Neutrophil (primary cell): Measurements from ENCODE around the gene B4GALT1.

Source experiments
- H3K27ac ChIP-seq: fragments of 200-600 bp; sonication (generic); 2 replicates; pipeline ENCODE4 v1.5.1; 2016; ENCODE audit warnings: mild to moderate bottlenecking, moderate library complexity
- H3K27me3 ChIP-seq: fragments of 200-600 bp; sonication (generic); 2 replicates; pipeline ENCODE4 v1.6.0; 2016; ENCODE audit warnings: mild to moderate bottlenecking
- H3K36me3 ChIP-seq: fragments of 200-600 bp; sonication (generic); 2 replicates; pipeline ENCODE4 v1.5.1; 2017
- H3K4me1 ChIP-seq, 2 experiments: fragments of 200-600 bp in 1 of 2; sonication (generic) in 1 of 2; 1 replicate in 1 of 2; 2 replicates in 1 of 2; pipeline versions ENCODE4 v1.5.1 to v1.6.1; 2013 to 2016; ENCODE audit warnings: low read depth in 1 of 2, low read length in 1 of 2, mild to moderate bottlenecking in 1 of 2, moderate library complexity in 1 of 2; ENCODE audit not compliant: control insufficient read depth in 1 of 2, insufficient read depth in 1 of 2
- H3K4me3 ChIP-seq, 2 experiments: fragments of 200-600 bp in 1 of 2; sonication (generic) in 1 of 2; 1 replicate in 1 of 2; 2 replicates in 1 of 2; pipeline ENCODE4 v1.5.1; 2013 to 2016; ENCODE audit warnings: low read depth in 1 of 2, low read length in 1 of 2, mild to moderate bottlenecking in 1 of 2, moderate library complexity in 1 of 2
- H3K9me3 ChIP-seq: fragments of 200-600 bp; sonication (generic); 2 replicates; pipeline ENCODE4 v1.5.1; 2016
- CTCF ChIP-seq: fragments of 200-600 bp; sonication (generic); IDR thresholded peaks from 2 replicates; pipeline ENCODE4 v1.5.1; 2016; ENCODE audit warnings: antibody characterized with exemption

Gene B4GALT1

GRCh38 chr9:33146298-33146697 lies 20.8 kb downstream of the B4GALT1 start:
- Histone ChIP-seq H3K4me1 (peaks cover 66 to 84% of the 10 kb centered on the region in 2 experiments), H3K36me3 (no peaks in the 10 kb centered on the region), H3K27ac (peak overlapping the region; percentile 80), H3K9me3 (no peaks in the 10 kb centered on the region), H3K4me3 (no peak overlapping the region), H3K27me3 (no peaks in the 10 kb centered on the region)
- no peak for TF ChIP-seq CTCF

- TF ChIP-seq CTCF, result no peak
- H3K4me1 ChIP-seq, result peaks cover 68 to 87% of the 10 kb centered on the region in 2 experiments
Measured at GRCh38 chr9:33144551-33144950, 22.6 kb downstream of the B4GALT1 start.

GRCh38 chr9:33143241-33143661 lies 23.9 kb downstream of the B4GALT1 start:
- Histone ChIP-seq H3K27ac (peak overlapping the region; percentile 80), H3K4me1 (peaks cover 68 to 76% of the 10 kb centered on the region in 2 experiments), H3K27me3 (no peaks in the 10 kb centered on the region), H3K9me3 (no peaks in the 10 kb centered on the region), H3K4me3 (no peak overlapping the region), H3K36me3 (no peaks in the 10 kb centered on the region)
- no peak for TF ChIP-seq CTCF

More at GRCh38 chr9:33144551-33144950, 22.6 kb downstream of the B4GALT1 start:
- Histone ChIP-seq H3K36me3 (no peaks in the 10 kb centered on the region), H3K9me3 (no peaks in the 10 kb centered on the region), H3K27ac (peak overlapping the region; percentile 80), H3K4me3 (no peak overlapping the region), H3K27me3 (no peaks in the 10 kb centered on the region)

- no peaks in the 10 kb centered on the region for H3K27me3 ChIP-seq
- H3K27ac ChIP-seq, result peak overlapping the region; percentile 80
- H3K4me3 ChIP-seq, result no peak overlapping the region
- H3K4me1 ChIP-seq, result peaks cover 63 to 69% of the 10 kb centered on the region in 2 experiments
- H3K36me3 ChIP-seq, result no peaks in the 10 kb centered on the region
- no peaks in the 10 kb centered on the region for H3K9me3 ChIP-seq
- no peak for TF ChIP-seq CTCF
Measured at GRCh38 chr9:33142535-33142934, 24.6 kb downstream of the B4GALT1 start.

GRCh38 chr9:33140401-33141360 lies 26.5 kb downstream of the B4GALT1 start:
- no peaks in the 10 kb centered on the region for H3K9me3 ChIP-seq
- TF ChIP-seq CTCF, result no peak
- H3K27ac ChIP-seq, result peak overlapping the region; percentile 40
- H3K27me3 ChIP-seq, result no peaks in the 10 kb centered on the region
- H3K4me3 ChIP-seq, result no peak overlapping the region
- peaks cover 68 to 70% of the 10 kb centered on the region in 2 experiments for H3K4me1 ChIP-seq
- H3K36me3 ChIP-seq, result no peaks in the 10 kb centered on the region
